ENCODE measurements around the gene CDKL1.

DNA sequence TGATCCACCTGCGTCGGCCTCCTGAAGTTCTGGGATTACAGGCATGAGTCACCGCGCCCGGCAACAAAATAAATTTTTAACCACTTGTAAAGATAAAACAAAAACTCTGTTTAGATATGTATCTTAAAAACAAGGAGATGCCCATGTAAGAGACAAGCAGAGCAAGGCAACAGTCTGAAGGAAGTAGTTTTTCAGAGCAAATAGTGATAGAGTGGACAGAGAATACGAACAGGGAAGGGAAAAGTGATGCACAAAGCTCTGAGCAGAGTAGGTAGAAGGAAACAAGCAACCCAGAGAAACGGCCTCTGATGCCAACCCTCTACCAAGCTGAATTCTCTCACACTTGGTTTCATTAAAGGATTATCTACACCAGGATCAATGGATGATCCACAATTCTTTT is 24.8 kb upstream of the CDKL1 start:
- no peak for TF ChIP-seq ZNF121 (CRISPR knock-in tag; IDR thresholded peaks at IDR 0.05)
- TF ChIP-seq ZNF329 (CRISPR knock-in tag; IDR thresholded peaks at IDR 0.05; ENCODE audit: low read depth): no peak
- no peak for TF ChIP-seq KDM1A (CRISPR knock-in tag; IDR thresholded peaks at IDR 0.05)
- no peak for TF ChIP-seq GABPA (IDR thresholded peaks at IDR 0.05; ENCODE audit: low read depth, low read length)
- TF ChIP-seq GABPA (CRISPR knock-in tag; IDR thresholded peaks at IDR 0.05; ENCODE audit: low read depth): no peak
- TF ChIP-seq, protein P1, sequence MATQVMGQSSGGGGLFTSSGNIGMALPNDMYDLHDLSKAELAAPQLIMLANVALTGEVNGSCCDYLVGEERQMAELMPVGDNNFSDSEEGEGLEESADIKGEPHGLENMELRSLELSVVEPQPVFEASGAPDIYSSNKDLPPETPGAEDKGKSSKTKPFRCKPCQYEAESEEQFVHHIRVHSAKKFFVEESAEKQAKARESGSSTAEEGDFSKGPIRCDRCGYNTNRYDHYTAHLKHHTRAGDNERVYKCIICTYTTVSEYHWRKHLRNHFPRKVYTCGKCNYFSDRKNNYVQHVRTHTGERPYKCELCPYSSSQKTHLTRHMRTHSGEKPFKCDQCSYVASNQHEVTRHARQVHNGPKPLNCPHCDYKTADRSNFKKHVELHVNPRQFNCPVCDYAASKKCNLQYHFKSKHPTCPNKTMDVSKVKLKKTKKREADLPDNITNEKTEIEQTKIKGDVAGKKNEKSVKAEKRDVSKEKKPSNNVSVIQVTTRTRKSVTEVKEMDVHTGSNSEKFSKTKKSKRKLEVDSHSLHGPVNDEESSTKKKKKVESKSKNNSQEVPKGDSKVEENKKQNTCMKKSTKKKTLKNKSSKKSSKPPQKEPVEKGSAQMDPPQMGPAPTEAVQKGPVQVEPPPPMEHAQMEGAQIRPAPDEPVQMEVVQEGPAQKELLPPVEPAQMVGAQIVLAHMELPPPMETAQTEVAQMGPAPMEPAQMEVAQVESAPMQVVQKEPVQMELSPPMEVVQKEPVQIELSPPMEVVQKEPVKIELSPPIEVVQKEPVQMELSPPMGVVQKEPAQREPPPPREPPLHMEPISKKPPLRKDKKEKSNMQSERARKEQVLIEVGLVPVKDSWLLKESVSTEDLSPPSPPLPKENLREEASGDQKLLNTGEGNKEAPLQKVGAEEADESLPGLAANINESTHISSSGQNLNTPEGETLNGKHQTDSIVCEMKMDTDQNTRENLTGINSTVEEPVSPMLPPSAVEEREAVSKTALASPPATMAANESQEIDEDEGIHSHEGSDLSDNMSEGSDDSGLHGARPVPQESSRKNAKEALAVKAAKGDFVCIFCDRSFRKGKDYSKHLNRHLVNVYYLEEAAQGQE (IDR thresholded peaks at IDR 0.05; ENCODE audit: borderline replicate concordance in 1 of 2, low read depth in 1 of 2, low read length in 2 of 2): no peak
- no peak for TF ChIP-seq EP300 (IDR thresholded peaks at IDR 0.05; ENCODE audit: low read depth in 2 of 2, low read length in 2 of 2)
- TF ChIP-seq EP300 (CRISPR knock-in tag; IDR thresholded peaks at IDR 0.05; ENCODE audit: borderline replicate concordance): no peak
- no peak for TF ChIP-seq KDM5A (IDR thresholded peaks at IDR 0.05; ENCODE audit: borderline replicate concordance, low read length)
- TF ChIP-seq SMC3 (IDR thresholded peaks at IDR 0.05; ENCODE audit: low read length): no peak
- no peak for TF ChIP-seq BHLHE40 (IDR thresholded peaks at IDR 0.05; ENCODE audit: low read length)
- TF ChIP-seq, protein P2, sequence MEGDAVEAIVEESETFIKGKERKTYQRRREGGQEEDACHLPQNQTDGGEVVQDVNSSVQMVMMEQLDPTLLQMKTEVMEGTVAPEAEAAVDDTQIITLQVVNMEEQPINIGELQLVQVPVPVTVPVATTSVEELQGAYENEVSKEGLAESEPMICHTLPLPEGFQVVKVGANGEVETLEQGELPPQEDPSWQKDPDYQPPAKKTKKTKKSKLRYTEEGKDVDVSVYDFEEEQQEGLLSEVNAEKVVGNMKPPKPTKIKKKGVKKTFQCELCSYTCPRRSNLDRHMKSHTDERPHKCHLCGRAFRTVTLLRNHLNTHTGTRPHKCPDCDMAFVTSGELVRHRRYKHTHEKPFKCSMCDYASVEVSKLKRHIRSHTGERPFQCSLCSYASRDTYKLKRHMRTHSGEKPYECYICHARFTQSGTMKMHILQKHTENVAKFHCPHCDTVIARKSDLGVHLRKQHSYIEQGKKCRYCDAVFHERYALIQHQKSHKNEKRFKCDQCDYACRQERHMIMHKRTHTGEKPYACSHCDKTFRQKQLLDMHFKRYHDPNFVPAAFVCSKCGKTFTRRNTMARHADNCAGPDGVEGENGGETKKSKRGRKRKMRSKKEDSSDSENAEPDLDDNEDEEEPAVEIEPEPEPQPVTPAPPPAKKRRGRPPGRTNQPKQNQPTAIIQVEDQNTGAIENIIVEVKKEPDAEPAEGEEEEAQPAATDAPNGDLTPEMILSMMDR (CRISPR knock-in tag; IDR thresholded peaks at IDR 0.05): no peak
